Neuronal stem cell (in vitro differentiated cells): ENCODE data around the gene CARD8.
A peak's percentile ranks its signal among the peaks of the same experiment; 100 is the strongest.

Experiments used
- DNase-seq: peaks from one replicate; pipeline ENCODE4 v3.0.0-alpha.2; 2013; ENCODE audit warnings: low spot score
- H2AFZ ChIP-seq: one replicate; pipeline ENCODE4 v1.6.1; 2013; ENCODE audit warnings: mild to moderate bottlenecking, low read length, inconsistent platforms
- H2AK5ac ChIP-seq: 2 replicates; pipeline ENCODE4 v1.6.1; 2013; ENCODE audit warnings: low read depth, mild to moderate bottlenecking, inconsistent platforms, low read length, moderate library complexity, mixed read lengths
- H2BK120ac ChIP-seq: 2 replicates; pipeline ENCODE4 v1.6.1; 2013; ENCODE audit warnings: low read depth, mild to moderate bottlenecking, inconsistent platforms, low read length, moderate library complexity, mixed read lengths
- H2BK12ac ChIP-seq: one replicate; pipeline ENCODE4 v1.6.1; 2013; ENCODE audit warnings: low read length, inconsistent platforms
- H2BK15ac ChIP-seq: 2 replicates; pipeline ENCODE4 v1.6.1; 2013; ENCODE audit warnings: mild to moderate bottlenecking, low read length, inconsistent platforms, mixed read lengths
- H2BK5ac ChIP-seq: one replicate; pipeline ENCODE4 v1.6.1; 2013; ENCODE audit warnings: inconsistent platforms, mild to moderate bottlenecking, low read length, moderate library complexity
- H3K14ac ChIP-seq: one replicate; pipeline ENCODE4 v1.6.1; 2013; ENCODE audit warnings: low read length, inconsistent platforms
- H3K18ac ChIP-seq: 2 replicates; pipeline ENCODE4 v1.6.1; 2013; ENCODE audit warnings: low read length, inconsistent platforms
- H3K23ac ChIP-seq: 2 replicates; pipeline ENCODE4 v1.6.1; 2013; ENCODE audit warnings: low read depth, mild to moderate bottlenecking, mixed read lengths, low read length, inconsistent platforms; ENCODE audit not compliant: poor library complexity
- H3K27ac ChIP-seq: replicated peaks from 3 replicates; pipeline ENCODE4 v1.5.1; 2013; ENCODE audit warnings: low read length, inconsistent platforms
- H3K27me3 ChIP-seq, 3 experiments: 2 replicates each; pipeline ENCODE4 v1.6.1; 2013; ENCODE audit warnings: low read length in 3 of 3, mild to moderate bottlenecking in 2 of 3, inconsistent platforms in 1 of 3, low read depth in 1 of 3, mixed read lengths in 1 of 3, moderate library complexity in 1 of 3; ENCODE audit not compliant: control insufficient read depth in 3 of 3, insufficient read depth in 3 of 3
- H3K36me3 ChIP-seq, 2 donors: replicated peaks in 1 of 2; 2 replicates each; pipeline ENCODE4 v1.6.1; 2013; ENCODE audit warnings: low read length in 2 of 2; ENCODE audit not compliant: control insufficient read depth in 2 of 2, insufficient read depth in 2 of 2
- H3K4ac ChIP-seq: 2 replicates; pipeline ENCODE4 v1.6.1; 2013; ENCODE audit warnings: inconsistent platforms, mild to moderate bottlenecking, low read length, moderate library complexity
- H3K4me1 ChIP-seq, 2 donors: 1 replicate in 1 of 2; 2 replicates in 1 of 2; pipeline ENCODE4 v1.6.1; 2013; ENCODE audit warnings: low read length in 2 of 2, low read depth in 1 of 2; ENCODE audit not compliant: control insufficient read depth in 2 of 2, insufficient read depth in 1 of 2
- H3K4me2 ChIP-seq: one replicate; pipeline ENCODE4 v1.6.1; 2013; ENCODE audit warnings: mild to moderate bottlenecking, low read length, inconsistent platforms; ENCODE audit not compliant: insufficient read depth, poor library complexity, severe bottlenecking
- H3K4me3 ChIP-seq, 2 donors: 2 replicates each; pipeline ENCODE4 v1.5.1; 2013; ENCODE audit warnings: low read length in 2 of 2, mild to moderate bottlenecking in 2 of 2, inconsistent platforms in 1 of 2, moderate library complexity in 1 of 2
- H3K79me1 ChIP-seq: one replicate; pipeline ENCODE4 v1.6.1; 2013; ENCODE audit warnings: low read depth, mild to moderate bottlenecking, inconsistent platforms, low read length, moderate library complexity
- H3K9ac ChIP-seq: one replicate; pipeline ENCODE4 v1.6.1; 2013; ENCODE audit warnings: mild to moderate bottlenecking, low read depth, low read length, inconsistent platforms; ENCODE audit not compliant: poor library complexity
- H3K9me3 ChIP-seq, 2 donors: replicated peaks in 1 of 2; 2 replicates each; pipeline versions ENCODE3 to v1.6.1; 2013; ENCODE audit warnings: low read length in 2 of 2, mild to moderate bottlenecking in 2 of 2, inconsistent platforms in 1 of 2, low read depth in 1 of 2, mixed read lengths in 1 of 2, moderate library complexity in 1 of 2; ENCODE audit not compliant: control insufficient read depth in 2 of 2, insufficient read depth in 1 of 2
- H4K8ac ChIP-seq: one replicate; pipeline ENCODE4 v1.6.1; 2013; ENCODE audit warnings: low read depth, mild to moderate bottlenecking, inconsistent platforms, low read length, moderate library complexity
- H4K91ac ChIP-seq: one replicate; pipeline ENCODE4 v1.6.1; 2013; ENCODE audit warnings: low read length, low read depth, mild to moderate bottlenecking, inconsistent platforms; ENCODE audit not compliant: poor library complexity
- WGBS, 2 donors: extraction: QIAGEN DNeasy Blood & Tissue Kit; methylation state at CpG; one replicate each; pipeline ENCODE4 v1.1.7; 2013; ENCODE audit warnings: missing lambda C conversion rate in 2 of 2, mixed read lengths in 1 of 2; ENCODE audit not compliant: insufficient read length in 2 of 2, insufficient replicate concordance in 1 of 2; ENCODE audit errors: extremely low coverage in 2 of 2; 5-methylcytosine and 5-hydroxymethylcytosine counted together

CARD8 gene

DNA sequence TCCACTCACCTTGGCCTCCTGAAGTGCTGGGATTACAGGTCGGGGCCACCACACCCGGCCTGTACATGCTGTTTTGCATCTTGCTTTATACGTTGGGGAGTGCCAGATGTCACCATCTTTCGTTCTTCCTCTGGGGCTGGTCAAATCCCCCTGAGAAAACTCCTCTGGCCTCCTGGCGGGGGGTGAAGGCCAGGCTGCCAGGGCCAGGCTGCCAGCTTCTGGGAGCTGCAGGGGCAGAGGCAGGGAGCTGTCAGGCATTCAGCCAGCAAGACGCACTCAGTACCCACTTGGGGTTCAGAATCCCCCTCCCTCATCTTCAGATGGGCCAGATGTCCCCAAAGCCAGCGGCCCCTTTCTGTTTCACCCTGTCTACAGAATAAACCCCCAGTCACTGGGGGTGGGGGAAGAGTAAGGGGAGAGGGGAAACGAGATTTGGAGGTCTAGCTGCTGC, 69.1 kb downstream of the CARD8 start:
- H2AK5ac ChIP-seq, result no peak overlapping the region
- H2BK12ac ChIP-seq, result no peak overlapping the region
- no peaks in the 10 kb centered on the region for H3K27me3 ChIP-seq
- WGBS, 2 donors, result no CpG with 5 or more reads among the region's 8 CpGs
- H3K23ac ChIP-seq, result no peak overlapping the region
- no peak overlapping the region for H3K9ac ChIP-seq
- no peak overlapping the region for H2BK15ac ChIP-seq
- no peak overlapping the region for H3K14ac ChIP-seq
- H3K4me3 ChIP-seq, result no peak overlapping the region
- H3K79me1 ChIP-seq, result no peaks in the 10 kb centered on the region
- H3K9me3 ChIP-seq, result peaks cover 8 to 23% of the 10 kb centered on the region in 2 donors
- no peak overlapping the region for H3K4ac ChIP-seq
- H2BK5ac ChIP-seq, result no peak overlapping the region
- H3K27ac ChIP-seq, result no peak overlapping the region
- no peak overlapping the region for H4K91ac ChIP-seq
- no peak overlapping the region for H2BK120ac ChIP-seq
- H3K4me2 ChIP-seq, result no peak overlapping the region
- H3K4me1 ChIP-seq, result no peaks in the 10 kb centered on the region
- DNase-seq, result no peak
- peaks cover 15 to 82% of the 10 kb centered on the region in 2 donors for H3K36me3 ChIP-seq
- no peak overlapping the region for H2AFZ ChIP-seq
- no peak overlapping the region for H3K18ac ChIP-seq
- H4K8ac ChIP-seq, result no peak overlapping the region

DNA sequence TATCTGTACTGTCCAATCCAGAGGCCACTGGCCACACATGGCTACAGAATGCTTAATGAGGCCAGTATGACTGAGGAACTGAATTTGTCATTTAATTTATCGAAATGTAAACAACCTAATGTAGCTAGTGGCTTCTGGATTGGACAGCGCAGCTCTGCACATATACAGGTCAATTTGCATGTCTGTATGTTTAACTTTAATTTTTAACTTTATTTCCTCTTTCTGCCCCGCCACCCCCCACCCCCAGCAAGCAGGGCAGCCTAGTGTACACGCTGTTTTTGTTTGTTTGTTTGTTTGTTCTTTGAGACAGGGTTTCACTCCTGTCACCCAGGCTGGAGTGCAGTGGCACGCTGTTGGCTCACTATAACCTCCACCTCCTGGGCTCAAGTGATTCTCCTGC, 69.7 kb downstream of the CARD8 start:
- Histone ChIP-seq H2BK5ac (no peak overlapping the region), H3K4me2 (no peak overlapping the region), H3K36me3 (peaks cover 15 to 85% of the 10 kb centered on the region in 2 donors), H3K9me3 (peaks cover 11 to 28% of the 10 kb centered on the region in 2 donors), H3K9ac (no peak overlapping the region), H3K79me1 (no peaks in the 10 kb centered on the region), H2BK12ac (no peak overlapping the region), H2AFZ (no peak overlapping the region), H4K8ac (no peak overlapping the region), H3K23ac (no peak overlapping the region), H3K27me3 (no peaks in the 10 kb centered on the region), H3K18ac (no peak overlapping the region), H3K14ac (no peak overlapping the region), H3K4me1 (no peaks in the 10 kb centered on the region), H2BK15ac (no peak overlapping the region), H3K4ac (no peak overlapping the region), H3K4me3 (no peak overlapping the region), H2AK5ac (no peak overlapping the region), H2BK120ac (no peak overlapping the region), H4K91ac (no peak overlapping the region), H3K27ac (no peak overlapping the region)
- no peak for DNase-seq
- WGBS, 2 donors, result no CpG with 5 or more reads among the region's 5 CpGs

DNA sequence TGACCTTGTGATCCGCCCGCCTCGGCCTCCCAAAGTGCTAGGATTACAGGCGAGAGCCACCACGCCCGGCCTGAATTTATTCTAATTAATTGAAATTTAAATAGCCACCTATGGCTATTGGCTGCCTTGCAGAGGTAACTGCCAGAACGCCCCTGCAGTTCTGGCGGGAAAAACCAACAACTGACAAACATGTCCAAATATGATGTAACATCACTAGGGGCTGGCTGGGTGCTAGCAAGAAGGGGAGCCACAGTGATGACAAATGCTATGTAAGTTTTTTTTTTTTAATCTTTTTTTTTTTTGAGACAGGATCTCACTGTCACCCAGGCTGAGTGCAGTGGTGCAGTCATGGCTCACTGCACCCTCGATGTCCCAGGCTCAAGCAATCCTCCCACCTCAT, 72.4 kb downstream of the CARD8 start:
- no peak overlapping the region for H3K14ac ChIP-seq
- no peak overlapping the region for H3K9ac ChIP-seq
- H3K4ac ChIP-seq, result no peak overlapping the region
- H4K91ac ChIP-seq, result no peak overlapping the region
- H3K4me3 ChIP-seq, result no peak overlapping the region
- H4K8ac ChIP-seq, result no peak overlapping the region
- H3K79me1 ChIP-seq, result no peaks in the 10 kb centered on the region
- no peak overlapping the region for H3K27ac ChIP-seq
- H2BK15ac ChIP-seq, result no peak overlapping the region
- H3K9me3 ChIP-seq, result peaks cover 10 to 35% of the 10 kb centered on the region in 2 donors
- no peak for DNase-seq
- H3K23ac ChIP-seq, result no peak overlapping the region
- H2AK5ac ChIP-seq, result no peak overlapping the region
- peaks cover 18 to 76% of the 10 kb centered on the region in 2 donors for H3K36me3 ChIP-seq
- H3K18ac ChIP-seq, result no peak overlapping the region
- H2BK120ac ChIP-seq, result no peak overlapping the region
- H2BK5ac ChIP-seq, result no peak overlapping the region
- no peak overlapping the region for H2AFZ ChIP-seq
- WGBS, 2 donors, result no CpG with 5 or more reads among the region's 9 CpGs
- H3K27me3 ChIP-seq, result no peaks in the 10 kb centered on the region
- no peak overlapping the region for H3K4me2 ChIP-seq
- H3K4me1 ChIP-seq, result no peaks in the 10 kb centered on the region
- H2BK12ac ChIP-seq, result no peak overlapping the region

DNA sequence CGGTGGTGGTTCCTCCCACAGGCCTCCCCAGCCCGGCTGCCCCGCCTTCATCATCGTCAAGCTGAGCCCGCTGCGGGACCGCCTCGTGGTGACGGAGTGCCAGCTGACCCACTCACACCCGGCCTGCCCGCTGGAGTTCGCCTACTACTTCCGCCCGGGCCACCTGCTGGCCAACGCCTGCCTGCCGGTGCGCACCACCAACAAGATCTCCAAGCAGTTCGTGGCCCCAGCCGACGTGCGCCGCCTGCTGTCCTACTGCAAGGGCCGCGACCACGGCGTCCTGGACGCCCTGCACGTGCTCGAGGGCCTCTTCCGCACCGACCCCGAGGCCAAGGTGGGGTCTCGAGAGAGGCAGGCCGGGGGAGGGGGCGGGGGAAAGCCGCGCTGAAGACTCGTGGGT, 73.3 kb downstream of the CARD8 start:
- H3K18ac ChIP-seq, result no peak overlapping the region
- H2BK120ac ChIP-seq, result no peak overlapping the region
- no peak overlapping the region for H3K4ac ChIP-seq
- no peak for DNase-seq
- no peak overlapping the region for H3K4me3 ChIP-seq
- no peak overlapping the region for H2AK5ac ChIP-seq
- no peak overlapping the region for H2BK5ac ChIP-seq
- H4K91ac ChIP-seq, result no peak overlapping the region
- H3K36me3 ChIP-seq, result peaks cover 17 to 69% of the 10 kb centered on the region in 2 donors
- H3K27me3 ChIP-seq, result no peaks in the 10 kb centered on the region
- H3K9ac ChIP-seq, result no peak overlapping the region
- H3K14ac ChIP-seq, result no peak overlapping the region
- no peak overlapping the region for H2BK15ac ChIP-seq
- H3K79me1 ChIP-seq, result no peaks in the 10 kb centered on the region
- no peak overlapping the region for H2AFZ ChIP-seq
- no CpG with 5 or more reads among the region's 38 CpGs for WGBS, 2 donors
- no peak overlapping the region for H3K27ac ChIP-seq
- no peak overlapping the region for H3K23ac ChIP-seq
- H2BK12ac ChIP-seq, result no peak overlapping the region
- H3K4me2 ChIP-seq, result no peak overlapping the region
- peak overlapping the region; percentile 29 for H4K8ac ChIP-seq
- peaks cover 10 to 32% of the 10 kb centered on the region in 2 donors for H3K9me3 ChIP-seq
- H3K4me1 ChIP-seq, result no peaks in the 10 kb centered on the region
